ENCODE results near the gene RSRC1. TPM values are rescaled to one million over a fixed set of nuclear protein-coding genes. Genes with fewer than 3 reads are reported as not detected.

RSRC1 gene
- total and polyA plus RNA-seq, 2 of the 13 experiments (the other 11 are each of a cell fraction or from before 2014, with no cell fraction given), result 4.9 to 63.0 TPM

DNA sequence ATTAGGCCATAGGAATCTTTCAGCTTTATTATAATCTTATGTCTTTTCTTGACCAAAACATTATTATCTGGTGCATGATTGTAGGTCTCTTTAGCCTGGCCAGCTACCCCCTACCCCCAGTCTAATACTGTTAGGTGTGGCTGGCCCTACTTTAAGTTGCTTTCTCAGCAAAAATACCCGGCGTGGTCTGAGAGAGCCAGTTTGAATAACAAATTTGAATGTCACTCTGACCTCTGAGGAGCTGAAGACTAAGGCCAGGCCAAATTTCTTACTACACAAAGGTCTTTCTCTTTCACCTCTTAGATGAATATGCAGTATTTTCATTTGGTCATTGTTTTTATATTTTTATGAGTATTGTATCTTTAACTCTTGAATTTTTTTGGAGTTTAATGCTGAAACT lies 272.6 kb downstream of the RSRC1 start:
- H3K9ac ChIP-seq (ENCODE audit: insufficient read depth, low read depth, low read length), result no peak overlapping the region
- DNase-seq (ENCODE audit: low spot score) (no peak), FAIRE-seq (no peak), ATAC-seq (no peak)
- no peaks in the 10 kb centered on the region for H3K4me1 ChIP-seq (ENCODE audit: insufficient read depth, low read length)
- no peaks in the 10 kb centered on the region for H3K9me3 ChIP-seq (ENCODE audit: low read length)
- no peaks in the 10 kb centered on the region for H3K36me3 ChIP-seq (replicated peaks in 1 of 2; ENCODE audit: control insufficient read depth in 1 of 2, insufficient read depth in 2 of 2, low read length in 2 of 2)
- no peak overlapping the region for H3K4me2 ChIP-seq (ENCODE audit: low read depth, low read length)
- no peaks in the 10 kb centered on the region for H3K79me2 ChIP-seq (ENCODE audit: insufficient read depth, low read length)
- H3K27ac ChIP-seq (ENCODE audit: extremely low read length, insufficient read depth, low read length), result no peak overlapping the region
- no peaks in the 10 kb centered on the region for H3K27me3 ChIP-seq (ENCODE audit: control insufficient read depth in 1 of 2, insufficient read depth in 2 of 2, low read length in 2 of 2)
- H4K20me1 ChIP-seq (ENCODE audit: insufficient read depth, low read length), result no peaks in the 10 kb centered on the region
- in situ Hi-C loops (cut with HindIII; ENCODE audit: extremely low pct_ligation_motif_present, low pct_unique_long_range_greater_than_20kb) (no loop called here), intact Hi-C loops (cut with micrococcal nuclease; ENCODE audit: unreplicated experiment) (no loop called here)
- BruUV-seq (replicated peaks), result no TSS peak
- ChIA-PET POLR2A (no interaction called here), CTCF (ENCODE audit: low intra/inter-chr PET ratio, low total read pairs) (no interaction called here)
- no peak for TF ChIP-seq GATA4 (IDR thresholded peaks at IDR 0.05; ENCODE audit: borderline replicate concordance, low read depth)
- TF ChIP-seq, protein P1, sequence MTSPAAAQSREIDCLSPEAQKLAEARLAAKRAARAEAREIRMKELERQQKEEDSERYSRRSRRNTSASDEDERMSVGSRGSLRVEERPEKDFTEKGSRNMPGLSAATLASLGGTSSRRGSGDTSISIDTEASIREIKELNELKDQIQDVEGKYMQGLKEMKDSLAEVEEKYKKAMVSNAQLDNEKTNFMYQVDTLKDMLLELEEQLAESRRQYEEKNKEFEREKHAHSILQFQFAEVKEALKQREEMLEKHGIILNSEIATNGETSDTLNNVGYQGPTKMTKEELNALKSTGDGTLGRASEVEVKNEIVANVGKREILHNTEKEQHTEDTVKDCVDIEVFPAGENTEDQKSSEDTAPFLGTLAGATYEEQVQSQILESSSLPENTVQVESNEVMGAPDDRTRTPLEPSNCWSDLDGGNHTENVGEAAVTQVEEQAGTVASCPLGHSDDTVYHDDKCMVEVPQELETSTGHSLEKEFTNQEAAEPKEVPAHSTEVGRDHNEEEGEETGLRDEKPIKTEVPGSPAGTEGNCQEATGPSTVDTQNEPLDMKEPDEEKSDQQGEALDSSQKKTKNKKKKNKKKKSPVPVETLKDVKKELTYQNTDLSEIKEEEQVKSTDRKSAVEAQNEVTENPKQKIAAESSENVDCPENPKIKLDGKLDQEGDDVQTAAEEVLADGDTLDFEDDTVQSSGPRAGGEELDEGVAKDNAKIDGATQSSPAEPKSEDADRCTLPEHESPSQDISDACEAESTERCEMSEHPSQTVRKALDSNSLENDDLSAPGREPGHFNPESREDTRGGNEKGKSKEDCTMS (CRISPR knock-in tag; conservative IDR thresholded peaks at IDR 0.05), result no peak
- TF ChIP-seq SMARCC2 (IDR thresholded peaks at IDR 0.05), result no peak
- TF ChIP-seq SRSF4 (IDR thresholded peaks at IDR 0.05; ENCODE audit: low read depth, low read length, poor library complexity, severe bottlenecking), result no peak
- no peak for TF ChIP-seq SATB2 (CRISPR knock-in tag; IDR thresholded peaks at IDR 0.05)
- no peak for TF ChIP-seq CEBPB (IDR thresholded peaks at IDR 0.05; ENCODE audit: borderline replicate concordance, low read depth, low read length)
- TF ChIP-seq ZNF432 (CRISPR knock-in tag; IDR thresholded peaks at IDR 0.05; ENCODE audit: borderline replicate concordance), result no peak
- TF ChIP-seq ZNF737 (CRISPR knock-in tag; IDR thresholded peaks at IDR 0.05; ENCODE audit: borderline replicate concordance), result no peak
- TF ChIP-seq ARNTL (CRISPR knock-in tag; IDR thresholded peaks at IDR 0.05), result no peak
- no peak for TF ChIP-seq ZSCAN21 (CRISPR knock-in tag; IDR thresholded peaks at IDR 0.05; ENCODE audit: borderline replicate concordance)
- no peak for TF ChIP-seq TGIF2 (CRISPR knock-in tag; IDR thresholded peaks at IDR 0.05)
- TF ChIP-seq IKZF1 (IDR thresholded peaks at IDR 0.05), result no peak
- no peak for TF ChIP-seq ZBTB21 (CRISPR knock-in tag; IDR thresholded peaks at IDR 0.05)
- TF ChIP-seq, protein P2, sequence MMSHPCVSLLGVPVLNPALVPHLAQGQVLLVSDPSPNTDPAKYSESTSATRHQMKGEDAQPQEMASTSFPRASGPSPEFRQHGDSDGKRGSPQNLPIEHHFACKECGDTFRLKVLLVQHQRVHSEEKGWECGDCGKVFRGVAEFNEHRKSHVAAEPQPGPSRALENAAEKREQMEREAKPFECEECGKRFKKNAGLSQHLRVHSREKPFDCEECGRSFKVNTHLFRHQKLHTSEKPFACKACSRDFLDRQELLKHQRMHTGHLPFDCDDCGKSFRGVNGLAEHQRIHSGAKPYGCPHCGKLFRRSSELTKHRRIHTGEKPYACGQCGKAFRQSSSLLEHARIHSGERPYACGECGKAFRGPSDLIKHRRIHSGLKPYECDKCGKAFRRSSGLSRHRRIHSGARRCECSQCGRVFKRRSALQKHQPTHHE (CRISPR knock-in tag; IDR thresholded peaks at IDR 0.05; ENCODE audit: borderline replicate concordance), result no peak
- TF ChIP-seq EED (CRISPR knock-in tag; IDR thresholded peaks at IDR 0.05), result no peak
- no peak for TF ChIP-seq ZNF331 (CRISPR knock-in tag; IDR thresholded peaks at IDR 0.05)
- no peak for TF ChIP-seq ZNF484 (CRISPR knock-in tag; IDR thresholded peaks at IDR 0.05; ENCODE audit: borderline replicate concordance, low read depth)
- TF ChIP-seq, protein P3, sequence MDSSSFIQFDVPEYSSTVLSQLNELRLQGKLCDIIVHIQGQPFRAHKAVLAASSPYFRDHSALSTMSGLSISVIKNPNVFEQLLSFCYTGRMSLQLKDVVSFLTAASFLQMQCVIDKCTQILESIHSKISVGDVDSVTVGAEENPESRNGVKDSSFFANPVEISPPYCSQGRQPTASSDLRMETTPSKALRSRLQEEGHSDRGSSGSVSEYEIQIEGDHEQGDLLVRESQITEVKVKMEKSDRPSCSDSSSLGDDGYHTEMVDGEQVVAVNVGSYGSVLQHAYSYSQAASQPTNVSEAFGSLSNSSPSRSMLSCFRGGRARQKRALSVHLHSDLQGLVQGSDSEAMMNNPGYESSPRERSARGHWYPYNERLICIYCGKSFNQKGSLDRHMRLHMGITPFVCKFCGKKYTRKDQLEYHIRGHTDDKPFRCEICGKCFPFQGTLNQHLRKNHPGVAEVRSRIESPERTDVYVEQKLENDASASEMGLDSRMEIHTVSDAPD (CRISPR knock-in tag; IDR thresholded peaks at IDR 0.05), result no peak
- no peak for TF ChIP-seq TARDBP (CRISPR knock-in tag; IDR thresholded peaks at IDR 0.05)
- 100% methylated on average over 2 of the region's 2 CpGs for WGBS (ENCODE audit: low lambda C conversion rate)
- no peak overlapping the region for H2AFZ ChIP-seq (ENCODE audit: low read length)
- H3K4me3 ChIP-seq (replicated peaks in 1 of 3; ENCODE audit: insufficient read depth in 1 of 3, low read depth in 2 of 3, low read length in 3 of 3), result no peak overlapping the region

Data from HepG2 (cell line).